ENCODE data around the gene GABRA1.

Gene GABRA1

GRCh38 chr5:161851691-161852299 is 3.9 kb downstream of the GABRA1 start:
- H2BK5ac ChIP-seq (ENCODE audit: low read length), result no peak overlapping the region
- no peak overlapping the region for H2BK120ac ChIP-seq (ENCODE audit: low read depth, low read length)
- H4K8ac ChIP-seq (ENCODE audit: low read depth, low read length), result no peak overlapping the region
- H3K27me3 ChIP-seq (ENCODE audit: insufficient read depth, low read length, poor library complexity), result no peaks in the 10 kb centered on the region
- H3K18ac ChIP-seq (ENCODE audit: low read length), result no peak overlapping the region
- no peak overlapping the region for H3K4me3 ChIP-seq (ENCODE audit: low read length)
- H2AK5ac ChIP-seq (ENCODE audit: low read length), result no peak overlapping the region
- no peaks in the 10 kb centered on the region for H3K4me1 ChIP-seq (ENCODE audit: control insufficient read depth, low read depth, low read length)
- no peak for DNase-seq
- no peak overlapping the region for H2BK15ac ChIP-seq (replicated peaks; ENCODE audit: low read depth)
- no peaks in the 10 kb centered on the region for H3K79me2 ChIP-seq (ENCODE audit: control insufficient read depth, insufficient read depth, low read length)
- H4K5ac ChIP-seq (ENCODE audit: low read length), result no peak overlapping the region
- no peaks in the 10 kb centered on the region for H3K36me3 ChIP-seq (ENCODE audit: control insufficient read depth, insufficient read depth, low read length)
- no peak overlapping the region for H3K9ac ChIP-seq (ENCODE audit: low read length)
- no peak overlapping the region for H3K27ac ChIP-seq (ENCODE audit: low read depth, low read length)
- H3K4ac ChIP-seq (ENCODE audit: low read depth, low read length), result no peak overlapping the region
- no peak overlapping the region for H3K4me2 ChIP-seq (ENCODE audit: low read length)
- H3K23ac ChIP-seq (ENCODE audit: low read length), result no peak overlapping the region
- no peaks in the 10 kb centered on the region for H3K79me1 ChIP-seq (ENCODE audit: low read length)
- no peak overlapping the region for H3K56ac ChIP-seq (ENCODE audit: low read length)
- no CpG with 5 or more reads among the region's 2 CpGs for WGBS (ENCODE audit: extremely low coverage, insufficient coverage, low lambda C conversion rate)

DNA sequence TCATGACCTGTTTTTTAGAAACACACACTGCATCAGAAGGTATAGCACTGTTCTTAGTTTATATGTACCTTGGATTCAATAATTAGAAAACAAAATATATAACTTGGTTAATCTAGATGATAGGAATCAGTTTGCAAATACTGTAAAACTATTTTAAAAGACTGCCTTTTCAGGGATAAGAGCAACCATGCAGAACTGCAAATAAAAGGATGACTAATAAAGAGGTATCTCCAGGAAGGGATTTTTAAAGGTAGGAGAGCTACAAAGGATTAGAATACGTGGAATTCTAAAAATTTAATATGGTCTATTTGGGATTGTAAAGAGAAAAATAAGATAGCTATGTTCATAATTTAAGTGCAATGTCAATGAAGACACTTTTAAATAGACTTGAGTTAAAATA is 9.4 kb downstream of the GABRA1 start:
- Histone ChIP-seq H3K79me2 (ENCODE audit: control insufficient read depth, insufficient read depth, low read length) (no peaks in the 10 kb centered on the region), H3K4me3 (ENCODE audit: low read length) (no peak overlapping the region), H3K4me1 (ENCODE audit: control insufficient read depth, low read depth, low read length) (no peaks in the 10 kb centered on the region), H3K23ac (ENCODE audit: low read length) (no peak overlapping the region), H2BK15ac (replicated peaks; ENCODE audit: low read depth) (no peak overlapping the region), H2BK5ac (ENCODE audit: low read length) (no peak overlapping the region), H3K79me1 (ENCODE audit: low read length) (no peaks in the 10 kb centered on the region), H3K4me2 (ENCODE audit: low read length) (no peak overlapping the region), H3K36me3 (ENCODE audit: control insufficient read depth, insufficient read depth, low read length) (no peaks in the 10 kb centered on the region), H2BK120ac (ENCODE audit: low read depth, low read length) (no peak overlapping the region), H3K56ac (ENCODE audit: low read length) (no peak overlapping the region), H4K8ac (ENCODE audit: low read depth, low read length) (no peak overlapping the region), H3K18ac (ENCODE audit: low read length) (no peak overlapping the region), H2AK5ac (ENCODE audit: low read length) (no peak overlapping the region), H3K4ac (ENCODE audit: low read depth, low read length) (no peak overlapping the region), H3K27ac (ENCODE audit: low read depth, low read length) (no peak overlapping the region), H3K27me3 (ENCODE audit: insufficient read depth, low read length, poor library complexity) (no peaks in the 10 kb centered on the region), H4K5ac (ENCODE audit: low read length) (no peak overlapping the region), H3K9ac (ENCODE audit: low read length) (no peak overlapping the region)
- no peak for DNase-seq
- no CpG with 5 or more reads among the region's 1 CpG for WGBS (ENCODE audit: extremely low coverage, insufficient coverage, low lambda C conversion rate)

DNA sequence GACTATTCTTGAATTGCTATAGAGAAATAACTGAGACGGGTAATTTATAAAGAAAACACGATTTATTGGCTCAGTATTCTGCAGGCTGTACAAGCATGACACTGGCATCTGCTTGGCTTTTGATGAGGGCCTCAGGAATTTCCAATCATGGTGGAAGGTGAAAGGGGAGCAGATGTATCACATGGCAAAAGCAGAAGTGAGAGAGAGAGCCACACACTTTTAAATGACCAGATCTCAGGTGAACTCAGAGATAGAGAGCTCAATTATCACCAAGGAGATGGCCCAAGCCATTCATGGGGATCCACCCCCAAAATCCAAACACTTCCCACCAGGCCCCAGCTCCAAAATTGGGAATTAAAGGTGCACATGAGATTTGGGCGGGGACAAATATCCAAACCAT is 15.3 kb downstream of the GABRA1 start:
- Histone ChIP-seq H3K27ac (ENCODE audit: low read depth, low read length) (no peak overlapping the region), H3K4me2 (ENCODE audit: low read length) (no peak overlapping the region), H3K9ac (ENCODE audit: low read length) (no peak overlapping the region), H3K36me3 (ENCODE audit: control insufficient read depth, insufficient read depth, low read length) (no peaks in the 10 kb centered on the region), H3K79me1 (ENCODE audit: low read length) (no peaks in the 10 kb centered on the region), H2BK120ac (ENCODE audit: low read depth, low read length) (no peak overlapping the region), H3K18ac (ENCODE audit: low read length) (no peak overlapping the region), H3K4ac (ENCODE audit: low read depth, low read length) (no peak overlapping the region), H4K5ac (ENCODE audit: low read length) (no peak overlapping the region), H3K27me3 (ENCODE audit: insufficient read depth, low read length, poor library complexity) (no peaks in the 10 kb centered on the region), H3K4me1 (ENCODE audit: control insufficient read depth, low read depth, low read length) (no peaks in the 10 kb centered on the region), H3K56ac (ENCODE audit: low read length) (no peak overlapping the region), H3K4me3 (ENCODE audit: low read length) (no peak overlapping the region), H3K23ac (ENCODE audit: low read length) (no peak overlapping the region), H4K8ac (ENCODE audit: low read depth, low read length) (no peak overlapping the region), H3K79me2 (ENCODE audit: control insufficient read depth, insufficient read depth, low read length) (no peaks in the 10 kb centered on the region), H2BK5ac (ENCODE audit: low read length) (no peak overlapping the region), H2BK15ac (replicated peaks; ENCODE audit: low read depth) (no peak overlapping the region), H2AK5ac (ENCODE audit: low read length) (no peak overlapping the region)
- 100% methylated on average over 1 of the region's 3 CpGs for WGBS (ENCODE audit: extremely low coverage, insufficient coverage, low lambda C conversion rate)
- no peak for DNase-seq

DNA sequence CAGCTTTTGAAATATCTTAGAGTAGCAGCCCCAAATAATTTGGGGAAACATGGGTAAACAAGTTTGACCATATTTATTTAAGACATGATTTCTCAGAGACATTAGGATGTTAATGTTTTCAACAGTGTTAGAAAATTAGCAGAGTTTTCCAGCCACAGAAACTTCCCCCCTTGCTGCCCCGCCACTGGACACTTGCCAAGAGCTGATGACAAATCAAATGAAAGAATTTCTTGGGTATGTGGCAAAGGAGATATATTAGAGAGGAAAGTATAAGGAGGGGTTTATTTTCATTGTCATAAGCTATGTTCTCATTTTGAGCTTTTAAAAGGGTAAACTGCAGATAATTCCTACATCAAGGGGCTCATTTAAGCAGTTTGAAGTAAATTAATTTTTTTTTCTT is 15.9 kb downstream of the GABRA1 start:
- H2BK120ac ChIP-seq (ENCODE audit: low read depth, low read length), result no peak overlapping the region
- no peak overlapping the region for H3K4ac ChIP-seq (ENCODE audit: low read depth, low read length)
- H3K79me1 ChIP-seq (ENCODE audit: low read length), result no peaks in the 10 kb centered on the region
- H3K36me3 ChIP-seq (ENCODE audit: control insufficient read depth, insufficient read depth, low read length), result no peaks in the 10 kb centered on the region
- DNase-seq, result no peak
- no peak overlapping the region for H2BK15ac ChIP-seq (replicated peaks; ENCODE audit: low read depth)
- no peaks in the 10 kb centered on the region for H3K79me2 ChIP-seq (ENCODE audit: control insufficient read depth, insufficient read depth, low read length)
- H3K23ac ChIP-seq (ENCODE audit: low read length), result no peak overlapping the region
- H2BK5ac ChIP-seq (ENCODE audit: low read length), result no peak overlapping the region
- no peak overlapping the region for H4K8ac ChIP-seq (ENCODE audit: low read depth, low read length)
- WGBS (ENCODE audit: extremely low coverage, insufficient coverage, low lambda C conversion rate), result no CpG with 5 or more reads among the region's 1 CpG
- H3K27me3 ChIP-seq (ENCODE audit: insufficient read depth, low read length, poor library complexity), result no peaks in the 10 kb centered on the region
- no peak overlapping the region for H2AK5ac ChIP-seq (ENCODE audit: low read length)
- no peaks in the 10 kb centered on the region for H3K4me1 ChIP-seq (ENCODE audit: control insufficient read depth, low read depth, low read length)
- H3K9ac ChIP-seq (ENCODE audit: low read length), result no peak overlapping the region
- no peak overlapping the region for H3K4me2 ChIP-seq (ENCODE audit: low read length)
- no peak overlapping the region for H4K5ac ChIP-seq (ENCODE audit: low read length)
- H3K18ac ChIP-seq (ENCODE audit: low read length), result no peak overlapping the region
- H3K27ac ChIP-seq (ENCODE audit: low read depth, low read length), result no peak overlapping the region
- no peak overlapping the region for H3K4me3 ChIP-seq (ENCODE audit: low read length)
- no peak overlapping the region for H3K56ac ChIP-seq (ENCODE audit: low read length)

GRCh38 chr5:161865510-161865909 is 17.6 kb downstream of the GABRA1 start:
- H3K9ac ChIP-seq (ENCODE audit: low read length), result no peak overlapping the region
- no peak overlapping the region for H3K56ac ChIP-seq (ENCODE audit: low read length)
- H3K18ac ChIP-seq (ENCODE audit: low read length), result no peak overlapping the region
- no peak overlapping the region for H3K23ac ChIP-seq (ENCODE audit: low read length)
- no peak overlapping the region for H2BK120ac ChIP-seq (ENCODE audit: low read depth, low read length)
- no peaks in the 10 kb centered on the region for H3K27me3 ChIP-seq (ENCODE audit: insufficient read depth, low read length, poor library complexity)
- no peak overlapping the region for H2AK5ac ChIP-seq (ENCODE audit: low read length)
- H3K4ac ChIP-seq (ENCODE audit: low read depth, low read length), result no peak overlapping the region
- no peak overlapping the region for H4K5ac ChIP-seq (ENCODE audit: low read length)
- no CpG with 5 or more reads among the region's 7 CpGs for WGBS (ENCODE audit: extremely low coverage, insufficient coverage, low lambda C conversion rate)
- no peak overlapping the region for H3K27ac ChIP-seq (ENCODE audit: low read depth, low read length)
- H2BK5ac ChIP-seq (ENCODE audit: low read length), result no peak overlapping the region
- H3K79me2 ChIP-seq (ENCODE audit: control insufficient read depth, insufficient read depth, low read length), result no peaks in the 10 kb centered on the region
- no peak overlapping the region for H4K8ac ChIP-seq (ENCODE audit: low read depth, low read length)
- H3K4me1 ChIP-seq (ENCODE audit: control insufficient read depth, low read depth, low read length), result no peaks in the 10 kb centered on the region
- no peaks in the 10 kb centered on the region for H3K79me1 ChIP-seq (ENCODE audit: low read length)
- no peak overlapping the region for H3K4me2 ChIP-seq (ENCODE audit: low read length)
- H2BK15ac ChIP-seq (replicated peaks; ENCODE audit: low read depth), result no peak overlapping the region
- H3K4me3 ChIP-seq (ENCODE audit: low read length), result no peak overlapping the region
- H3K36me3 ChIP-seq (ENCODE audit: control insufficient read depth, insufficient read depth, low read length), result no peaks in the 10 kb centered on the region
- no peak for DNase-seq

- Histone ChIP-seq H3K27ac (ENCODE audit: low read depth, low read length) (no peak overlapping the region), H4K8ac (ENCODE audit: low read depth, low read length) (no peak overlapping the region), H3K79me1 (ENCODE audit: low read length) (no peaks in the 10 kb centered on the region), H3K4me2 (ENCODE audit: low read length) (no peak overlapping the region), H2BK15ac (replicated peaks; ENCODE audit: low read depth) (no peak overlapping the region), H3K56ac (ENCODE audit: low read length) (no peak overlapping the region), H2BK120ac (ENCODE audit: low read depth, low read length) (no peak overlapping the region), H3K27me3 (ENCODE audit: insufficient read depth, low read length, poor library complexity) (no peaks in the 10 kb centered on the region), H3K9ac (ENCODE audit: low read length) (no peak overlapping the region), H2BK5ac (ENCODE audit: low read length) (no peak overlapping the region), H2AK5ac (ENCODE audit: low read length) (no peak overlapping the region), H3K18ac (ENCODE audit: low read length) (no peak overlapping the region), H3K4me3 (ENCODE audit: low read length) (no peak overlapping the region), H4K5ac (ENCODE audit: low read length) (no peak overlapping the region), H3K4ac (ENCODE audit: low read depth, low read length) (no peak overlapping the region), H3K23ac (ENCODE audit: low read length) (no peak overlapping the region), H3K36me3 (ENCODE audit: control insufficient read depth, insufficient read depth, low read length) (no peaks in the 10 kb centered on the region), H3K79me2 (ENCODE audit: control insufficient read depth, insufficient read depth, low read length) (no peaks in the 10 kb centered on the region), H3K4me1 (ENCODE audit: control insufficient read depth, low read depth, low read length) (no peaks in the 10 kb centered on the region)
- DNase-seq, result peak; percentile 20
Measured at GRCh38 chr5:161889971-161890370, 42.1 kb downstream of the GABRA1 start.
